Brain microvascular endothelial cell (primary cell): ENCODE measurements around the gene IGF2BP1.

ENCODE experiments used
- DNase-seq: peaks from one replicate; pipeline ENCODE4 v3.0.0-alpha.2; 2020
- H3K27ac ChIP-seq: fragments of 250-450 bp; sonication (Bioruptor Pico); 2 replicates; pipeline ENCODE4 v1.5.1; 2020; ENCODE audit warnings: mild to moderate bottlenecking, moderate library complexity
- H3K27me3 ChIP-seq: fragments of 250-450 bp; sonication (Bioruptor Pico); replicated peaks from 2 replicates; pipeline ENCODE4 v1.5.1; 2020; ENCODE audit warnings: mild to moderate bottlenecking
- H3K36me3 ChIP-seq: fragments of 250-450 bp; sonication (Bioruptor Pico); replicated peaks from 2 replicates; pipeline ENCODE4 v1.5.1; 2020; ENCODE audit warnings: mild to moderate bottlenecking
- H3K4me3 ChIP-seq: 2 replicates; pipeline ENCODE4 v1.5.1; 2011; ENCODE audit warnings: low read depth, mild to moderate bottlenecking, control low read depth, low read length, moderate library complexity
- in situ Hi-C: cut with HindIII; loops from 2 replicates; pipeline ENCODE4 v1.10.0; 2017; ENCODE audit warnings: low sequenced_read_pairs, low pct_ligation_motif_present
- TF ChIP-seq, protein P1 (sequence below): IDR thresholded peaks from 2 replicates; pipeline ENCODE4 v1.5.1; 2011; ENCODE audit warnings: low read depth, mild to moderate bottlenecking, moderate library complexity, low read length, control low read depth, inconsistent platforms; ENCODE audit errors: missing control alignments

The IGF2BP1 gene

DNA sequence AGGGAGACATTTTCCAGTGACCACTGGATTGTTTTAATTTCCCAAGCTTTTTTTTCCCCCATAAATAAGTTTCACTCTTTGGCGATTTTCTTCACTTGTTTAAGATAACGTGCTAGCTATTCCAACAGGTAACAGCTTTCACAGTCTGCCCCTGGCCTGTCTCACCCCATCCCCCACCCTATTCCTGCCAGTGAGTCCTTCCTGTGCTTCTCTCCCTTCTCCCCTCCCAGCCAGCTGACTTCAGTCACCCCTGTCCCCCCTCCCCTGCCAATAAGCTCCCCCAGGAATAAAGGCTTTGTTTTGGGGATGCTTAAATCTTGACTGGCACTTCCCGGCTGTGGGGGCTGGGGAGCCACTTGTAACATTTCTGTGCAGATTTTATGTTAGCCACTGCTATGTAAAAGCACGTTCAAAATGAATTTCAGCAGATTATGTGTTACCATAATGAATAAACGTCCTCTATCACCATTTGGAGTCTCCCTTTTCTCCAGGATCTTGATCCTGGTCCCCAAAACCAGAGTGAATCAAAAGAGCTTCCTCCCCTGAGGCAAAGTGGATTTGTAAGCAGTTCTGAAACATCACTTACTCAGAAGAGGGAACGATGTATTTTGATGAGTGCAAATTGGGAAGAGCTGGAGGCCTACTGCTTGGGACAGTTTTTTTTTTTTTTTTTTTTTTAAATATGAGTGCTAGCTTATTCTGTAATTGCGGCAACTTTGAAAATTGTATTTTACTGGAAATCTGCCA is 58.2 kb downstream of the IGF2BP1 start:
- in situ Hi-C loops: no loop called here
- Histone ChIP-seq H3K4me3 (no peak overlapping the region), H3K27me3 (no peaks in the 10 kb centered on the region), H3K36me3 (peaks cover 35% of the 10 kb centered on the region), H3K27ac (no peak overlapping the region)
- TF ChIP-seq, protein P1, sequence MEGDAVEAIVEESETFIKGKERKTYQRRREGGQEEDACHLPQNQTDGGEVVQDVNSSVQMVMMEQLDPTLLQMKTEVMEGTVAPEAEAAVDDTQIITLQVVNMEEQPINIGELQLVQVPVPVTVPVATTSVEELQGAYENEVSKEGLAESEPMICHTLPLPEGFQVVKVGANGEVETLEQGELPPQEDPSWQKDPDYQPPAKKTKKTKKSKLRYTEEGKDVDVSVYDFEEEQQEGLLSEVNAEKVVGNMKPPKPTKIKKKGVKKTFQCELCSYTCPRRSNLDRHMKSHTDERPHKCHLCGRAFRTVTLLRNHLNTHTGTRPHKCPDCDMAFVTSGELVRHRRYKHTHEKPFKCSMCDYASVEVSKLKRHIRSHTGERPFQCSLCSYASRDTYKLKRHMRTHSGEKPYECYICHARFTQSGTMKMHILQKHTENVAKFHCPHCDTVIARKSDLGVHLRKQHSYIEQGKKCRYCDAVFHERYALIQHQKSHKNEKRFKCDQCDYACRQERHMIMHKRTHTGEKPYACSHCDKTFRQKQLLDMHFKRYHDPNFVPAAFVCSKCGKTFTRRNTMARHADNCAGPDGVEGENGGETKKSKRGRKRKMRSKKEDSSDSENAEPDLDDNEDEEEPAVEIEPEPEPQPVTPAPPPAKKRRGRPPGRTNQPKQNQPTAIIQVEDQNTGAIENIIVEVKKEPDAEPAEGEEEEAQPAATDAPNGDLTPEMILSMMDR: no peak
- no peak for DNase-seq

DNA sequence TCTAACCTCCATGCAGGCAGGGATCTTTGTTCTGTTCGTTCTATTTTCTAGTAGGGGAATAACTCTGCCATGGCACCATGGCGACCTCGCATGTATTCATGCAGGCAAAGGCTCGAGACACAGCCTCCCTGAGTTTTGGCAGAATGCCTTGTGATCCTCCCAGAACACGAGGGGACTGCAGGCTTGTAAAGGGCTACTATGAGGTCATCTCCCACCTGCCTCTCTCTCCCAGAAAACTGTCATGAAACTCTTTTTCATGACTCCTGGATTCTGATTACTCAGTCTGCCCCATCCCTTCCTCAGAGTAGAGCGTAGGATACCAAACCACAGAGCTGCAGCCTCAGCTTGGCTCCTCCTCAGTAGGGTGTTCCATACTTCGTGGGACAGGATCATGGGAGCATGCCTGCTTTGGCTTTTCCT is 64.3 kb downstream of the IGF2BP1 start:
- no peak overlapping the region for H3K27ac ChIP-seq
- in situ Hi-C loops: no loop called here
- peaks cover 1% of the 10 kb centered on the region for H3K36me3 ChIP-seq
- peak; percentile 34 for DNase-seq
- TF ChIP-seq, protein P1: no peak
- no peaks in the 10 kb centered on the region for H3K27me3 ChIP-seq
- no peak overlapping the region for H3K4me3 ChIP-seq

GRCh38 chr17:49063652-49064051 is 66.5 kb downstream of the IGF2BP1 start:
- Histone ChIP-seq H3K4me3 (no peak overlapping the region), H3K27ac (no peak overlapping the region), H3K27me3 (no peaks in the 10 kb centered on the region), H3K36me3 (no peaks in the 10 kb centered on the region)
- in situ Hi-C loops: no loop called here
- no peak for DNase-seq
- TF ChIP-seq, protein P1: no peak

GRCh38 chr17:49067163-49067562 is 70.0 kb downstream of the IGF2BP1 start:
- no peak overlapping the region for H3K4me3 ChIP-seq
- no peaks in the 10 kb centered on the region for H3K36me3 ChIP-seq
- no peak overlapping the region for H3K27ac ChIP-seq
- no peak for DNase-seq
- TF ChIP-seq, protein P1: no peak
- H3K27me3 ChIP-seq: no peaks in the 10 kb centered on the region
- in situ Hi-C loops: no loop called here

DNA sequence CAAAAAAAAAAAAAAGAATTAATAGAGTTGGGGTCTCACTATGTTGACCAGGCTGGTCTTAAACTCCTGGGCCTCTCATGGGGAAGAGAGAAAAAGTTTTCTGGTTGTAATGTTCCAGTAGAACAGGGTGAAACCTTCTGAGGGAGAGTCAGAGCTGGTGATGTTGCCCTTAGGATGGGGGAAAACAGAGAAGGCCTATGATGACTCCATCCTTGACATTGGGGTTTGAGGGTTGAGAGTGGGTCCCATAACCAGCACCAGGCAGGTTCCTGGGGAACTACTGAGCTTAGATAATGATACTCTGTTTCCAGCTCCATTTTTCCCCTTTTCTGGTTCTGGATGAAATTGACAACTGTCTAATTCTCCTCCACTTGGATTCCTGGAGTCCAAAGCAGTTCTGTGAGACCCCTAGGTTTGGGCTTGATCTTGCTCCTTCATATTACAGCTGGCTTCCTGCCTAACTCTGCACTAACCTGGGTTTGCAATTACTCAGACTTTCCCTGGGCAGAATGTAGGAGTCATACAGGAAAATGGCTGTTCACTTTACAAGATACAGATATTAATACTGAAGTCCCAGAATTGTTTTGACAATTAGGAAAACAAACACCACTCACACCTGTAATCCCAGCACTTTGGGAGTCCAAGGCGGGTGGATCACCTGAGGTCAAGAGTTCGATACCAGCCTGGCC is 72.5 kb downstream of the IGF2BP1 start:
- no peaks in the 10 kb centered on the region for H3K36me3 ChIP-seq
- H3K4me3 ChIP-seq: no peak overlapping the region
- DNase-seq: peak; percentile 15
- H3K27me3 ChIP-seq: no peaks in the 10 kb centered on the region
- TF ChIP-seq, protein P1: no peak
- in situ Hi-C loops: no loop called here
- no peak overlapping the region for H3K27ac ChIP-seq
